ENCODE results near the gene THSD7A.

- TF ChIP-seq POLR2A (IDR thresholded peaks at IDR 0.05) (no peak), CTCF (IDR thresholded peaks at IDR 0.05) (no peak)
These were observed 1.4 kb upstream of the THSD7A start for GRCh38 chr7:11833431-11833830.

Data from lower leg skin (tissue), 3 donors.